KMS-11 (cell line): Measurements from ENCODE around the gene FOXP1.

Source experiments
- H2AFZ ChIP-seq: fragments of 200-600 bp; sonication (generic); 2 replicates; pipeline ENCODE4 v1.6.1; 2016; ENCODE audit warnings: antibody characterized with exemption, mixed run types, low read depth
- H3K27ac ChIP-seq: fragments of 200-600 bp; sonication (generic); 2 replicates; pipeline ENCODE4 v1.6.1; 2016; ENCODE audit warnings: mild to moderate bottlenecking, mixed run types
- H3K27me3 ChIP-seq: fragments of 200-600 bp; sonication (generic); 2 replicates; pipeline ENCODE4 v1.6.1; 2017; ENCODE audit warnings: mild to moderate bottlenecking, low read depth, mixed run types, moderate library complexity; ENCODE audit not compliant: insufficient read depth
- H3K36me3 ChIP-seq: fragments of 200-600 bp; sonication (generic); 2 replicates; pipeline ENCODE4 v1.6.1; 2017; ENCODE audit warnings: mild to moderate bottlenecking, mixed run types; ENCODE audit not compliant: insufficient read depth
- H3K4me1 ChIP-seq: fragments of 200-600 bp; sonication (generic); 2 replicates; pipeline ENCODE4 v1.6.1; 2016; ENCODE audit warnings: mild to moderate bottlenecking, low read depth, mixed run types; ENCODE audit not compliant: poor library complexity, severe bottlenecking
- H3K4me2 ChIP-seq: fragments of 200-600 bp; sonication (generic); 2 replicates; pipeline ENCODE4 v1.7.0; 2016; ENCODE audit warnings: mild to moderate bottlenecking, mixed run types
- H3K4me3 ChIP-seq: fragments of 200-600 bp; sonication (generic); IDR thresholded peaks from 2 replicates; pipeline ENCODE4 v1.6.1; 2017; ENCODE audit warnings: low read depth, low read length, mixed read lengths; ENCODE audit not compliant: insufficient read depth
- H3K79me2 ChIP-seq: fragments of 200-600 bp; sonication (generic); 2 replicates; pipeline ENCODE4 v1.6.1; 2016; ENCODE audit warnings: low read depth, mixed run types; ENCODE audit not compliant: insufficient read depth
- H3K9ac ChIP-seq: fragments of 200-600 bp; sonication (generic); 2 replicates; pipeline ENCODE4 v1.6.1; 2016; ENCODE audit warnings: mild to moderate bottlenecking, mixed run types
- H4K20me1 ChIP-seq: fragments of 200-600 bp; sonication (generic); 2 replicates; pipeline ENCODE4 v1.6.1; 2016; ENCODE audit warnings: mild to moderate bottlenecking, mixed run types; ENCODE audit not compliant: insufficient read depth
- TF ChIP-seq, protein P1 (sequence below): fragments of 200-600 bp; sonication (generic); conservative IDR thresholded peaks from 2 replicates; pipeline ENCODE4 v1.6.1; 2017; ENCODE audit warnings: low read depth, mild to moderate bottlenecking, antibody characterized with exemption, low read length, moderate library complexity, mixed read lengths

The FOXP1 gene

DNA sequence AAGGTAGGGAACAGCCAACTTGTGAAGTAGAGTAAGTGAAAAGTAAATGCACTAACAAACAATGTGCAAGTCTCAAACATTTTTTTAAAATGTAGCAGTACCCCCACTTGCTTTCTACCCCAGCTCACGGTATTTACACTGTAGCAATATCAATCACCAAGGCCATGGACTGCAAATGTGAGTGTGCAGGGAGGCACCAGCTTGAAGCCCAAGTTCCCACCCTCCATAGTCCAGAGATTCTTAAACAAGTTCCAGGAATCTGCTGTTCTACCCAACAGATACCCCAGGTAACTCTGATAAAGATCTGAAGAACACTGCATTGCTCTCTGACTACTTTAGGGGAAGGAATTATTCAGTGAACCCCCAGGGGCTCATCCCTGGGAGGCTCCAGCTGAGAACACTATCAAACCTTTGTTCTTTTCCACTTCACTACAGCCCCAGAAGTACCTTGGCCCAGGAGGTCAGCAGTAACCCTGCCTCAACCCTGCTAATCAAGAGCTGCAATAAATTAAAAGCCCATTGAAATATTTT, 86.1 kb downstream of the FOXP1 start:
- Histone ChIP-seq H3K27ac (no peak overlapping the region), H3K4me1 (no peaks in the 10 kb centered on the region), H3K79me2 (no peaks in the 10 kb centered on the region), H3K27me3 (no peaks in the 10 kb centered on the region), H2AFZ (no peak overlapping the region), H3K9ac (no peak overlapping the region), H3K4me3 (no peak overlapping the region), H4K20me1 (no peaks in the 10 kb centered on the region), H3K4me2 (no peak overlapping the region), H3K36me3 (no peaks in the 10 kb centered on the region)
- TF ChIP-seq, protein P1, sequence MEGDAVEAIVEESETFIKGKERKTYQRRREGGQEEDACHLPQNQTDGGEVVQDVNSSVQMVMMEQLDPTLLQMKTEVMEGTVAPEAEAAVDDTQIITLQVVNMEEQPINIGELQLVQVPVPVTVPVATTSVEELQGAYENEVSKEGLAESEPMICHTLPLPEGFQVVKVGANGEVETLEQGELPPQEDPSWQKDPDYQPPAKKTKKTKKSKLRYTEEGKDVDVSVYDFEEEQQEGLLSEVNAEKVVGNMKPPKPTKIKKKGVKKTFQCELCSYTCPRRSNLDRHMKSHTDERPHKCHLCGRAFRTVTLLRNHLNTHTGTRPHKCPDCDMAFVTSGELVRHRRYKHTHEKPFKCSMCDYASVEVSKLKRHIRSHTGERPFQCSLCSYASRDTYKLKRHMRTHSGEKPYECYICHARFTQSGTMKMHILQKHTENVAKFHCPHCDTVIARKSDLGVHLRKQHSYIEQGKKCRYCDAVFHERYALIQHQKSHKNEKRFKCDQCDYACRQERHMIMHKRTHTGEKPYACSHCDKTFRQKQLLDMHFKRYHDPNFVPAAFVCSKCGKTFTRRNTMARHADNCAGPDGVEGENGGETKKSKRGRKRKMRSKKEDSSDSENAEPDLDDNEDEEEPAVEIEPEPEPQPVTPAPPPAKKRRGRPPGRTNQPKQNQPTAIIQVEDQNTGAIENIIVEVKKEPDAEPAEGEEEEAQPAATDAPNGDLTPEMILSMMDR = no peak

- H3K27ac ChIP-seq = no peak overlapping the region
These were observed 87.6 kb downstream of the FOXP1 start for GRCh38 chr3:71495708-71496472.

GRCh38 chr3:71494212-71494611, 89.3 kb downstream of the FOXP1 start:
- Histone ChIP-seq H3K4me3 (no peak overlapping the region), H3K9ac (no peak overlapping the region), H3K36me3 (no peaks in the 10 kb centered on the region), H3K27ac (no peak overlapping the region), H3K4me1 (no peaks in the 10 kb centered on the region), H2AFZ (no peak overlapping the region), H3K79me2 (no peaks in the 10 kb centered on the region), H3K27me3 (no peaks in the 10 kb centered on the region), H3K4me2 (no peak overlapping the region), H4K20me1 (no peaks in the 10 kb centered on the region)
- TF ChIP-seq, protein P1 = no peak

More at GRCh38 chr3:71495708-71496472, 87.6 kb downstream of the FOXP1 start:
- no peak overlapping the region for H3K4me3 ChIP-seq
- no peaks in the 10 kb centered on the region for H3K79me2 ChIP-seq
- H3K9ac ChIP-seq = no peak overlapping the region
- H3K4me1 ChIP-seq = no peaks in the 10 kb centered on the region
- H2AFZ ChIP-seq = no peak overlapping the region
- H4K20me1 ChIP-seq = no peaks in the 10 kb centered on the region
- H3K27me3 ChIP-seq = no peaks in the 10 kb centered on the region
- H3K4me2 ChIP-seq = no peak overlapping the region
- no peaks in the 10 kb centered on the region for H3K36me3 ChIP-seq
- TF ChIP-seq, protein P1 = no peak

- no peak overlapping the region for H3K27ac ChIP-seq
- H3K4me2 ChIP-seq = no peak overlapping the region
- no peaks in the 10 kb centered on the region for H3K36me3 ChIP-seq
- H4K20me1 ChIP-seq = no peaks in the 10 kb centered on the region
- no peaks in the 10 kb centered on the region for H3K79me2 ChIP-seq
- no peak overlapping the region for H2AFZ ChIP-seq
- TF ChIP-seq, protein P1 = no peak
- H3K4me1 ChIP-seq = no peaks in the 10 kb centered on the region
- H3K27me3 ChIP-seq = no peaks in the 10 kb centered on the region
- H3K9ac ChIP-seq = no peak overlapping the region
- H3K4me3 ChIP-seq = no peak overlapping the region
These were observed 90.4 kb downstream of the FOXP1 start for GRCh38 chr3:71492974-71493771.
